Kasumi-1 (cell line): Measurements from ENCODE around the gene LDHB.
"Not testable (repeated sequence)": the region's sequence is repeated elsewhere in the genome, so short reads cannot be mapped to it uniquely, and the experiment has no call there.

Experiments
- DNase-seq, 2 experiments: peaks; one replicate each; lab custom pipeline; 2025; lab: John Stamatoyannopoulos, UW

LDHB gene

GRCh38 chr12:21661396-21662093, 3.9 kb upstream of the LDHB start:
- DNase-seq = not testable (repeated sequence)

GRCh38 chr12:21659383-21659782, 1.7 kb upstream of the LDHB start:
- DNase-seq = peak; percentile 20 to 31

- DNase-seq = peak; percentile 53 to 56
Measured at GRCh38 chr12:21656905-21657325, 727 bp downstream of the LDHB start.

- DNase-seq = no peak
Measured at GRCh38 chr12:21655591-21655990, 2.1 kb downstream of the LDHB start.

GRCh38 chr12:21651821-21652220, 5.8 kb downstream of the LDHB start:
- DNase-seq = no peak

- no peak for DNase-seq
Measured at GRCh38 chr12:21650997-21651396, 6.6 kb downstream of the LDHB start.

- DNase-seq = no peak
Measured at GRCh38 chr12:21649034-21649433, 8.6 kb downstream of the LDHB start.

- no peak for DNase-seq
Measured at GRCh38 chr12:21648378-21648777, 9.3 kb downstream of the LDHB start.

- DNase-seq = no peak
Measured at GRCh38 chr12:21647179-21647578, 10.5 kb downstream of the LDHB start.

- not testable (repeated sequence) for DNase-seq
Measured at GRCh38 chr12:21645041-21645500, 12.6 kb downstream of the LDHB start.

- DNase-seq = no peak
Measured at GRCh38 chr12:21644516-21644915, 13.1 kb downstream of the LDHB start.

- DNase-seq = no peak
Measured at GRCh38 chr12:21643758-21644157, 13.9 kb downstream of the LDHB start.

- no peak for DNase-seq
Measured at GRCh38 chr12:21642707-21643389, 14.8 kb downstream of the LDHB start.

- no peak for DNase-seq
Measured at GRCh38 chr12:21638054-21638891, 19.4 kb downstream of the LDHB start.

GRCh38 chr12:21634245-21634644, 23.4 kb downstream of the LDHB start:
- DNase-seq = no peak

- peak; percentile 50 to 53 for DNase-seq
Measured at GRCh38 chr12:21631367-21631766, 26.3 kb downstream of the LDHB start.

- DNase-seq = no peak
Measured at GRCh38 chr12:21627924-21628323, 29.7 kb downstream of the LDHB start.

GRCh38 chr12:21618566-21618965, 39.1 kb downstream of the LDHB start:
- DNase-seq = no peak

- DNase-seq = no peak
Measured at GRCh38 chr12:21617030-21617429, 40.6 kb downstream of the LDHB start.

GRCh38 chr12:21615431-21615830, 42.2 kb downstream of the LDHB start:
- DNase-seq = peak; percentile 84 to 86

GRCh38 chr12:21614506-21614905, 43.1 kb downstream of the LDHB start:
- peak; percentile 33 to 58 for DNase-seq

- no peak for DNase-seq
Measured at GRCh38 chr12:21613931-21614330, 43.7 kb downstream of the LDHB start.

GRCh38 chr12:21608196-21608595, 49.4 kb downstream of the LDHB start:
- DNase-seq = no peak
